Type B pancreatic cell (in vitro differentiated cells): ENCODE data around the gene EGFL7. TPM values are rescaled to one million over a fixed set of nuclear protein-coding genes. Genes with fewer than 3 reads are reported as not detected.

Experiments used
- DNase-seq: peaks from one replicate; pipeline ENCODE4 v3.0.0; 2021; ENCODE audit warnings: mixed read lengths; ENCODE audit not compliant: unreplicated experiment; ENCODE audit errors: extremely low spot score
- H3K27ac Mint-ChIP-seq: 2 replicates; pipeline ENCODE4 v1.8.0; 2021; ENCODE audit warnings: mild to moderate bottlenecking, mixed read lengths
- H3K27me3 Mint-ChIP-seq: 2 replicates; pipeline ENCODE4 v1.8.0; 2021; ENCODE audit warnings: mixed read lengths
- H3K36me3 Mint-ChIP-seq: 2 replicates; pipeline ENCODE4 v1.8.0; 2021; ENCODE audit warnings: mixed read lengths
- H3K4me1 Mint-ChIP-seq: one replicate; pipeline ENCODE4 v1.8.0; 2021; ENCODE audit warnings: mixed read lengths; ENCODE audit not compliant: unreplicated experiment
- H3K4me3 Mint-ChIP-seq: 2 replicates; pipeline ENCODE4 v1.8.0; 2021; ENCODE audit warnings: mild to moderate bottlenecking, mixed read lengths
- H3K9me3 Mint-ChIP-seq: 2 replicates; pipeline ENCODE4 v1.8.0; 2021; ENCODE audit warnings: mixed read lengths
- CTCF ChIP-seq: fragments of 200-600 bp; sonication (generic); conservative IDR thresholded peaks from 2 replicates; pipeline ENCODE4 v1.5.0; 2021; ENCODE audit warnings: antibody characterized with exemption, mild to moderate bottlenecking
- total RNA-seq: library from RNA; stranded (reverse); gene quantifications from 2 replicates; pipeline ENCODE4 v1.2.1, GENCODE V29; 2021; ENCODE audit warnings: low replicate concordance

EGFL7 gene
- total RNA-seq, 1 donor from 2014 or later, result 20.7 TPM

- H3K27me3 Mint-ChIP-seq, result no peaks in the 10 kb centered on the region
- H3K36me3 Mint-ChIP-seq, result no peaks in the 10 kb centered on the region
- H3K27ac Mint-ChIP-seq, result peak overlapping the region; percentile 46
- DNase-seq, result no peak
- no peaks in the 10 kb centered on the region for H3K9me3 Mint-ChIP-seq
- peaks cover 12% of the 10 kb centered on the region for H3K4me1 Mint-ChIP-seq
- H3K4me3 Mint-ChIP-seq, result no peak overlapping the region
- TF ChIP-seq CTCF, result no peak
These were observed 32.1 kb downstream of the EGFL7 start for GRCh38 chr9:136694872-136695247.

DNA sequence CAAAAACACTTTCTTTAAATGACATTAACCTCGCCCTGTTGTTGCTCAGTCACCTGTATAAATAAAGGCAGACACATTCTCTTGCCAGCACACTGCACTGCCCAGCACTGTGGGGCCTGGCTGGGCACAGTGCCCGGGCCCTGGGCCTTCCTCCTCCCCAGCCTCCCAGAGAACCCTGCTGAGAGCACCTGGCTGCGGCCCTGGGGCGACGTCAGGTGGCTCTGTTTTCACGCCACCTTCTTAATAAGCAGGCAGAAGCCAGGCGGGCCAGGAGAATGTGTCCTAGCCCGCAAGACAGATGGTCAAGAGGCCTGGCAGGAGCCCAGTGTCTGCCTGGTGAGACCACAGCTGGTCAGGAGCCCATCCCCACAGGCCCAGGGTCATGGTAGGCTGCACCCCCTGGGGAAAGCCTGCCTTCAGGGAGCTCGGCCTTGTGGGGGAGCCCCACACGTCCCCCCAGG lies 32.7 kb downstream of the EGFL7 start:
- no peak for DNase-seq
- TF ChIP-seq CTCF, result no peak
- H3K36me3 Mint-ChIP-seq, result no peaks in the 10 kb centered on the region
- H3K9me3 Mint-ChIP-seq, result no peaks in the 10 kb centered on the region
- no peak overlapping the region for H3K4me3 Mint-ChIP-seq
- peaks cover 12% of the 10 kb centered on the region for H3K4me1 Mint-ChIP-seq
- H3K27ac Mint-ChIP-seq, result peak overlapping the region; percentile 46
- no peaks in the 10 kb centered on the region for H3K27me3 Mint-ChIP-seq

DNA sequence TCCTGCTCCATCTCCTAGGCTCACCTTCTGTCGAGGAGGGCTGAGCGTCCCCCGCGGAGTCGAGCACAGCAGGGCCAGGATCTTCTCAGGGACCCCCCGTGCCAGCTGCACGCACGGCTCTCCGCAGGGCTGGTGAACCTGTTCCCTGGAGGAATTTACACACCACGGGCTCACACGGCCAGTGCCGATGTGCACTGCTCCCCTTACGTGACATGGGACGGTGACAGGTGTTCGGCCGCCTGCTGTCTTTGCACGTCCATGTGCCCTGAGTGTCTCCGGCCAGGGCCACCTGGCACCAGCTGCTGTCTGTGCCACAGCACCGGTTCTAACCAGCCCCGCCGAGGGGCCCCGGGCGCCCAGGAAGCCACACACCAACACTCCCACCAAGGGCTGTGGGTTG lies 33.2 kb downstream of the EGFL7 start:
- Mint-ChIP-seq H3K9me3 (no peaks in the 10 kb centered on the region), H3K4me3 (no peak overlapping the region), H3K27me3 (no peaks in the 10 kb centered on the region), H3K4me1 (peaks cover 12% of the 10 kb centered on the region), H3K36me3 (no peaks in the 10 kb centered on the region), H3K27ac (peak overlapping the region; percentile 41)
- no peak for DNase-seq
- TF ChIP-seq CTCF, result no peak

DNA sequence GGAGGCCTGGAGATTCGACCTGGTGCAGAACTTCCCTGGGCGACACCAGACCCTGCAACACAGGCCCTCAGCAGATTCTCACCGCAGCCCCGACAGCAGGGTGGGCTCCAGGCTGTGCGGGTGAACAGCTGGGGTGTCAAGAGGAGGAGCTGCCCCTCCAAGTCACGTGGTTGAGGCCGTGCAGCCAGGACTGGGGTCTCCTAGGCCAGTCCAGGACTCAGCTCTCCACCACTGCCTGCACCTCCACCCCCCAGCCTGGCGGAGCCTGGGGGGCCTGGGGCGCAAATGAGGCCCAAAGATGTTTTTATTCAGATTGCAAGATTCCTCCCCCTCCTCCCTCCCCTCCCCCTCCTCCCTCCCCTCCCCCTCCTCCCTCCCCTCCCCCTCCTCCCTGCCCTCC lies 33.8 kb downstream of the EGFL7 start:
- TF ChIP-seq CTCF, result no peak

GRCh38 chr9:136697146-136697820 lies 34.6 kb downstream of the EGFL7 start:
- DNase-seq, result no peak
- Mint-ChIP-seq H3K4me1 (peaks cover 12% of the 10 kb centered on the region), H3K27me3 (no peaks in the 10 kb centered on the region), H3K27ac (peak overlapping the region; percentile 56), H3K36me3 (no peaks in the 10 kb centered on the region), H3K4me3 (peak overlapping the region; percentile 72), H3K9me3 (no peaks in the 10 kb centered on the region)
- TF ChIP-seq CTCF, result no peak

More for the DNA sequence above, 33.8 kb downstream of the EGFL7 start:
- H3K9me3 Mint-ChIP-seq, result no peaks in the 10 kb centered on the region
- no peaks in the 10 kb centered on the region for H3K27me3 Mint-ChIP-seq
- H3K27ac Mint-ChIP-seq, result no peak overlapping the region
- DNase-seq, result no peak
- H3K4me3 Mint-ChIP-seq, result no peak overlapping the region
- no peaks in the 10 kb centered on the region for H3K36me3 Mint-ChIP-seq
- peaks cover 12% of the 10 kb centered on the region for H3K4me1 Mint-ChIP-seq
